Ureter (tissue), 1 donor: ENCODE results near the gene LEMD2. TPM values are rescaled to one million over a fixed set of nuclear protein-coding genes. Genes with fewer than 3 reads are reported as not detected.

ENCODE experiments used
- DNase-seq: peaks from one replicate; pipeline ENCODE4 v3.0.0-alpha.2; 2020; ENCODE audit warnings: low spot score
- total RNA-seq: library from RNA; stranded (reverse); gene quantifications from one replicate; pipeline ENCODE4 v1.2.4, GENCODE V29; 2023
- donor health status: DM: yes; HTN: yes; CAD: no.

Gene LEMD2
- total RNA-seq, 1 donor from 2014 or later = 71.0 TPM

DNA sequence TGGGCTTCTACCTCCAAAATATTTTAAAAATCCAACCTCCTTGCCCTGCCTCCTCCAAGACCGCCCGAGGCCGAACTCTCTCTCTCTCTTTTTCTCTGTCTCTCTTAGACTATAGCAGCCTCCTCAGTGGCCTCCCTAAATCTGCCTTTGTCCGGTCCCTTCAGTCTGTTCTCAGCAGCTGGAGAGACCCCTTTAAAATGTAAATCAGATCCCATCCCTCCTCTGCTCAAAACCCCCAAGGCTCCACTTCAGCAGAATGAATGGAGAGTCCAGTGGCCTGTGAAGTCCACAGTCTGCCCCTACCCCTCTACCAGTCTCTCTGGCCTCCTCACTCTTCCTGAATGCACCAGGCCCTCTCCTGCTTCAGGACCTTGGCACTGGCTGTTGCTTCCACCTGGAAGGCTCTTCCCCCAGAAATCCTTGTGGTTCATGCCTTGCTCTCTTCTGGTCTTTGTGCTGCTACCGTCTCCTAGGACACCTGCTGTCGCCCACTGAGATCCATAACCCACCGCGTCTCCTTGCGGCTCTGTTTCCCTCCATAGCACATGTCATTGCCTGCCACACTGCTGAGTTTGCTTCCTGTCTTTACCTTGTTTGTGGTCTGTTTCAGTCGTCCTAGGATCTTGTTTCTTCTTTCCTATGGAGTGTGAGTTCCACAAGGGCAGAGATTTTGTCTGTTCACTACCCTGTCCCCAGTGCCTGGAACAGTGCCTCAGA lies 8.9 kb upstream of the LEMD2 start:
- no peak for DNase-seq

DNA sequence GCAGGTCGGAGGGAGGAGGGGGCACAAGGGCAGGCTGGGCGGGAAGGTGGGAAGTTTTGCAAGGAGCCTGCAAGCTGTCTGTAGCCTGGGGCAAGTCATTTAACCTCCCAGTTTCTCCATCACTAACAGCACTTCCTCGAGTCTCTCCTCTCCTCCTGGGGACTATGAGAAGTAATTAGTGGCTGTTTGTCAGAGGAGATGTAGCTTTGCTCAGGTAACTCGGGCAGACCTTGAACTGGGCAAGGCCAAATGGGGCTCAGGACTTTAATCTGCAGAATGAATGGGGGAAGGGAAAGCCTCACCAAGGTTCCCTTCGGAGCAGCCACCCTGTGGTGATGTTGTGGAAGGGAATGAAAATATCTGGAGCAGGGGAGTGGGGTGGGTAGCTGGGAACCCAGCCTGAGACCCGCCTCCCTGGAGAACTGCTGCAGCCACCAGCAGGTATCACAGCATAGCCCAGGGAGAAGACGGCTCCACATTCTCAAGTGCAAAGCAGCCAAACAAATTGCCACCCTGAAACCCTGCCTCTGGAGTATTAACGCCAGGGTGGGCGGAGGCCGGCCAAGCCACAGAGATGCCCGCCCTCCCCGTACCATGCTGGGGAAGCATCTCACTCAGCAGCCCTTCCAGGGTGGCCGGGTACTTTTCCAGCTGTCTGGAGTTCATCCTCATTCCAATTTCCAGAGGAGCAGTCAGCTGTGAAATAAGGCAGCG lies 6.1 kb upstream of the LEMD2 start:
- DNase-seq = no peak

DNA sequence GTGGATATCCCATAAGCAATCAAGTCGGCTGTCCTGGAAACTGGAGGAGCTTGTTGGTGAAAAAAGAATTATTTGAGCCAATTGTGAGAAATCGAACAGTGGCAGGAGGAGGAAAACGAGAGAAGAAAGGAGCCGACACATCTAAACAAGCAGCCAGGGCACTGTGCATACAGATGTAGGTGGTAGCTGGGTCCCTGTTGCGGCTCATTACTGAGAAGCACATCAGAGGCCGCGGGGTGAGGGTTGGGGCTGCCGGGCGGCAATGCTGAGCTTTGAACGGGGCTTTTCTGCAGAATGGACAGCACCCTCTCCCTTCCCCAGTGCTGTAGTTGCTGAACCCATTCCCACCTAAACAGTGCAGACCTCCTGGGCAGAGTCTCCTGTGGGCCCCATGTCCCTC lies 4.1 kb upstream of the LEMD2 start:
- no peak for DNase-seq

DNA sequence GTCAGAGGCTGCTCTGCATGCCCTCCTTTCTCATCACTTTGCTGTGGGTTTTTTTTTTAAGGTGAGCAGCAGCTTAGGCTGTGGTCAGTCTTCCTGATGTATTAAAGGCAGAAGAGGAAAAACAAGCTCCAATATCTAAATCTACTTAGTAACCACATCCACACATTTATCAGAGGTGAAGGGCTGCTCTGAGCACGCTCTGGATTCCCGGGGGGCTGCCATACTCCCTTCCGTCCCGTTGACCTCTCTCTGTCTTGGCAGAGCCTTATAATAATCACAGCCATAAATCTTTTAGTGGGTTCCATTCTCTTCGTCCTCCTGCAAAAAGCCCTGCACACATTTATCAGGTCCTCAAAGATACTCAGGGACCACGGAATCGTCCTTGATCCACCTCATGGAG lies 2.7 kb upstream of the LEMD2 start:
- DNase-seq = no peak

DNA sequence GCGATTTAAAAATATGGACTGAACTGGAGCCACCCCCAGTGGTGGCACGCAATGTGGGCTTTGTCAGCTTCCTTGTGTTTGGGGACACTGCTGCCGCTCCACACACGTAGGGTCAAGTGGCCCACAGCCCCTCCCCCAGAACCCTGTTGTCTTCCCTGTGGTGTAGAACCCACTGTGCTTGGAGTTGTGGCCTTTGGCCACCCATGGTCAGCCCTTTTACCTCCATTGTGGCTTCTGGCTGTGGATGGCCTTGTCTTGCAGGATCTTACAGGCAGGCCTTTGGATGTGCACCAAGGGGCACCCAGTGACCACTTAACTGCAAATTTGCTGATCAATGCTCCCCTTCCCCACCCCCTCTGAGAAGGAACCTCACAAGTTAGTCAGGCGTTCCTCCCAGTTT lies 2.0 kb upstream of the LEMD2 start:
- no peak for DNase-seq

DNA sequence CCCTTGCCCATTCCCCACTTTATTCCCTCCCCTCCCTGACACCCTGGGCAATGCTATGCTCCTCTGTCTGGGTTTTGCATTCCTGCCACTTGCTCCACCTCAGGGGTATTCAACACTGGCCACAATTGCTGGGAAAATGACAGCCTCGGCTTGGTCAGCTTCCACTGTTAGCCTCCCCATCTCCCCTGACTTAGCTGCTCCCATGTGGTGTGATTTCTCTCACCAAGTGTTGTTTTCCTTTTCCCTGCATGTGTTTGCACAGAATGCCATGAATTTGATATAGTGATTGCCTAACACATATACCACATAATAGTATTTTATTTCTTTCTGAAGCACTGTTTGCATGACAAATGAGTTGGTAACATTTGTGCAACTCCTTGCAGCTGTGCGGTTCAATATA lies 1.4 kb upstream of the LEMD2 start:
- DNase-seq = no peak

DNA sequence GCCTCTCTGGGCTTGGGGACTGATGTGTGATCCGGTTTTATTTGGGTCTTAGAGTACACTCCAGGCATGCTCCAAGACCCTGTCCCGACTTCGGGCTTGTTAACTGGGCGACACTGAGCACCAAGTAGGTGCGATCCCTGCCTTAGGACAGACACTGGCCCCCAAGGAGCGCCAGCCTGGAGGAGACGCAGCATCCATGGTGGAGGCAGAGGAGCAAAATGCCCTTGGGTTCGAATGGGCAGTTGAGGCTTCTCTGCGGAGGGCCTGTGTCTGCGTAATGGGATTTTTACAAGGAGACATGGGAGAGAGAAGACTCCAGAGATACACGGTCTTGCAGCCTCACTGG lies 593 bp upstream of the LEMD2 start:
- DNase-seq = no peak

DNA sequence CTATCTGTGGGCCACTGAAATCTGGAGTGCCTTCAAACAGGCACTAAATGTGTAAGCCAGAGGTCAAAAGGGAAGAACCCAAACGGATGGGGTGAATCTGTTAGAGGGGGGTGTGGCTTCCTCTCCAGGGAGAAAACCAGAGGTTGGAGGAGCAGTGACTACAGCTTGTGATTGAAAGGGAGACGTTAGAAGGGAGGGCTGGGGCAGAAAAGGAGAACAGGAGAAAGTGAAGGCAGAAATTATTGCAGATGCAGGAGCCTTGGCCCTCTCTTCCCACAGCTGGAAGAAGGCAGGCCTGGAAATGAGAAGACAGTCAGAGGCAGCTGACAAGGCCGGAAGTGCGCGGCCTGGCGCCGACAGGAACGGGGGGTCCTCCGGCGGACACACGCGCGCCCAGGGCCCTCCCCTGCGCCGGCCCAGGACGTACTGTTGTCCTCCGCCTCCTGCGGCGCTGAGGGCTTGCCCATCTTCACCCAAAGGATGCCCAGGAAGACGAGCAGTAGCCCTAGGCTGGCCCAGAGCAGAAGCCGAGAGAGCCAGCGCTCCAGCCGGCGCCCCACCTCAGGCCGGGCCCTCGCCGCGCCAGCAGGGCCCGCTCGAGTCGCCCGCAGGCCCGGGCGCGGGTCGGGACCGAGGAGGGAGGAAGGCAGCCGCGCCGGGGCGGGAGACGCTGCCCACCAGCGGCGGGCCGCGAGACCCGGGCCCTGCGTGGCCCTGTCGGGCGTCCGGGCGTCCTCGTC lies 806 bp downstream of the LEMD2 start:
- peak; percentile 79 for DNase-seq

DNA sequence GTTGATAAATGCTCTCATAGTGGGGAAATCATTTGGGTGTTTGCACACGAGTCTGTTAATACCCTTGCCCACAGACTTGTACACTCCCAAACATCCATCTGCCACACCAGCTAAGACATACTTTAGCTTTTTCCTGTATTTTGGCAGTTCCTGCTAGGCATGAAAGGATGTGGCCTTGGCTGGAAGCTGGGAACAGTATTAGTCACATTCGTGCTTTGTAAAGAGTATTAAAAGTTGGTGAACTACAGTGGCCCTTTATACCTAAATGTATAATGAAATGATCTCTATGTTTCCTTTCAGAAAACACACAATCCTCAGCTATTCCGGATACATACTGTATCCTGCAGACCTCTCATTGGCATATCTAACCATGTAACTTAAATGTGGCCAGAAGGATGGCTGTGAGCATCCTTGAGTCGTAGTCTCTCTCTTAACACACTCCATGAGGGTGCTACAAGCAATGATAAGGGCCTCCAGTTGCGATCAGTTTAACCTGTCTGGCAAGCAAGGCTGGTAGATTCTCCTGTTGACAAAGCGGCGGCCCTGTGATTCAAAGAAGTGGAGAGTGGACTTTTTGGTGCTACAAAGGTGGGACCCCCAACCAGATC lies 1.5 kb downstream of the LEMD2 start:
- DNase-seq = no peak

DNA sequence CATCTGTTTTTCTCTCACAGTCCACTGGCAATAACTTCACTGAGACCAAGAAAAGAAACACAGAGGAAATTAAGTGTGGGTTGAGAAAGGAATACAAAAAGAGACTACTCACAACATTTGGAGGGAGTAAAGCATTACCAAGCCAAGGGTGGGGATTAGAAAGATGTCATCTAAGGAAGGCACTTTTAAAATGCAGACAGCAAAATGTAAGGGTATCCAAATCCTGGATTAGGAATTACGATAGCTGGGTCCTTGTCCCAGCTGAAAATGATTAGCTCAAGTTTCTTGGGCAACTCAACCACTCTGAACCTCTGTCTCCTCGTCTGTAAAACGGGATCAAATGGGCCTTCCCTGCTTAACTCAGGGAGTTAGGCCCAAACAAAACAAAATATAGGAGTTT lies 2.2 kb downstream of the LEMD2 start:
- no peak for DNase-seq

DNA sequence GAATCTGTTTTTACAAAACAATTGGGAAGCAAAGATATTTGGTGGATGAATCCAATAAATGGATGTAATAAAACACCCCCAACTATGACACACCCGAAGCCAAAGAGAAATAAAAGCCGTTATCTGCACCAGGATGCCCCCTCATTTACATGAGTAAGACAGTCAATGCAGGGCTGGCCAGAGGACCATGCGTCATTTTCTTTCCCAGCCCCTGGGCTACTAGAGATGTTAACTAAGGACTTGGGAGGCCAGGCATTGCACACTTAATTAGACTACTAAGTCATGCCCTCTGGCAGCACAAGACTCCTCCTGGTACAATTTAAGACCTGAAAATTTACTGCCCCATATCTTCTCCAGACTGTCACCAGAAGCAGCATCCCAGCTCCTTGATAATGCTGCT lies 3.2 kb downstream of the LEMD2 start:
- DNase-seq = no peak

DNA sequence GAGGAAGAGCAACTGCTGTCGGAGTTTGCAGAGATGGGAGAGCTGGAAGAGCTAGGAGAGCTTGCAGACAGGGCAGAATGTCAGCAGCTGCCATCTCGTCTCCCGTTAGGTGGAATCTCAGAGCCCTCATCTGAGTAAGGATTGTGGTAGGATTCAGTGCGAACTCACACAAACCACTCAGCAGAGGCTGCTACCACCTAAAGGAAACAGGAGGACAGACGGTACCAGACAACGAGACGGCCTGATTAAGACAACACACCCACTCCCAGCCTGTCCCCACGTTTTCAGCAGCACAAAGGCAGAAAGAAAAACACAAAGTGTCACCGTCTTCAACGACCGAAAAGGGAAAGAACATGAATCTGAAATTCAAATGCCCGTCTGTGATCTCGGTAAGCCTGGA lies 4.1 kb downstream of the LEMD2 start:
- DNase-seq = no peak

DNA sequence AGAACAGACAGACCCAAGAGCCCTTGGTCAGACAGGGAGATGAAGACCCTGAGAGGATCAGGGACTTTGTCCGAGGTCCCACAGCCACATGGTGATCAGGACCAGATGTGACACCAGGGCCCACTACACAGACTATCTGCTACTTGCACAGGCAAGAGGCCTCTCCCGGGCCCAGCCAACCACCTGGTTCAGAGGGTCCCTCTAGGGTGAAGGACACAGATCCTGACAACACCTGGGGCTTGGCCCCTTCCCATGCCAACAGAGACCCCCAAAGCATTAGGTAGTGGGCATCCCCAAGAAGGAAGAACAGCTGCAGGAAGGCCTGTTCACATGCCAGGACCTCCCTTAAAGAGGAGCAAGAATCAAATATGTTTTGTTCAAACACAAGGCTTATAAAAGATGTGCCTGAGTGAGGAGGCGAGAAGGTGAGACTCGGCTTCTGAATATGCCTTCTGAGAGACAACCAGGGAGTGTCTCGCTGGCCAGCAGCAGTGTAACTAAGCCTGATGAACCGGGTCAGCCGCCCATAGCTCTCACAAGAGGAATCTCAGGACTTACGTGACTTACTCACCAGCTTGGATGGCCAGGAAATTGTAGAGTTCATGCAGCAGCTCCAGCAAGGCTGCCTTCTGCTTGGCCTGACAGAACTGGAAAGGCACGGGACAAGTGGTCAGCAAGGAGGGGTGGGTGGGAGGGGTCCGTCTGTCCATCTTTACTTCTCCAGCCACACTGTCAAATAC lies 5.0 kb downstream of the LEMD2 start:
- DNase-seq = no peak

DNA sequence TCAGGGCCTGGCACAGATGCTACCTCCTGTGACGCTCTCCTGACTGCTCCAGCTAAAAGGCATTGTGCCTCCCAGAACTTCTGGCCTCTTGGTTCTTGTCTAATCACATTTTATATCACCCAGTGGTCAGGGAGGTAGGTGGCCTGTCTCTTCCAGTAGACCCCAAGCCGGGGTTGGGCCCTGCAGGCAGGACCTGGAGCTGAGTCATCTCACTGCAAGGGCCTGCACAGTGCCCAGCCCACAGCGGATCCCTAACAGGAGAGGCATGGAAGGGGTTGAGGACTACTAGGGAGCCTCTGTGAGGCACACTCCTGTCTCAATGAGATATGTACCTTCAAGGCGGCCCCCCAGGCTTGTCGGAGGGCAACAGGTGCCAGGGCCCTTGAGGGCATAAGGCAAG lies 6.4 kb downstream of the LEMD2 start:
- DNase-seq = no peak

DNA sequence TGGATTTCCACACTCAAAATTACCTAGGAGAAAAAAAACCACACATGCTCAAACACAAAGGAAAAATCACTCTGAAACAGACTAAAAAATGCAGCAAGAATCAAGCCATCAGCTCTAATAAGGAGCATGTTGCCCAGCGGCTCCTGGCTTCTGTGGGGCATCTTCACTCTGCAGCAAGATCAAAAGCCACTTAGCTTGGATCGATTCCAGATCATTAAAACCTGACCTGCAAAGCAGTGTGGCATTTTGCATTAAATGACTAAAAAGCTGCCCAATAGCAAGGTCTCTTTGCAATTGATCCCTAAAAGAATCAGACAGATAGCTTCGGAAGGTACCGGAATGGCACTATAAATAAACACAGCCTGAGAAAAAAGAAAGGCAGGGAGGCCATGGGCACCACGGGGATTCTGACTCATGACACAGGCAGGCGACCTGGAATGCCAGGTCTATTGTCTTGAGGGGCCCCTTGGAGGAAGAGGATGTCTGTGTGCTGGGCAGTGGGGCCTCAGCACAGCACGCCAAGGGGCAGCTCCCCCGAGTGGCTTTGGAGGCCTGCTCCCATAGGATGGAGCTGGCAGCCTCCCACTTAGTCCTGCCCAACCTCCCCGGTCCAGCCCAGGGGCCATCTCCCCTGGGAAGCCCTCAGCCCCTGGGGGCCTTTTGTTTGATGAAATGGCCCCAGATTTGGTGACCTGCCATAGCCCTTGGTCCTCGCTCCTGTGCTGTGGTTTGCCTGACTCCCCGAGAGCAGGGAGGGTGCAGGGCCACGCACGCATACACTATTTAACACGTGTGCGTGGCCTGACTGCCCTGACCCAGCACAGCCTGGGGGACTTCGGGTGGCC lies 7.6 kb downstream of the LEMD2 start:
- no peak for DNase-seq

DNA sequence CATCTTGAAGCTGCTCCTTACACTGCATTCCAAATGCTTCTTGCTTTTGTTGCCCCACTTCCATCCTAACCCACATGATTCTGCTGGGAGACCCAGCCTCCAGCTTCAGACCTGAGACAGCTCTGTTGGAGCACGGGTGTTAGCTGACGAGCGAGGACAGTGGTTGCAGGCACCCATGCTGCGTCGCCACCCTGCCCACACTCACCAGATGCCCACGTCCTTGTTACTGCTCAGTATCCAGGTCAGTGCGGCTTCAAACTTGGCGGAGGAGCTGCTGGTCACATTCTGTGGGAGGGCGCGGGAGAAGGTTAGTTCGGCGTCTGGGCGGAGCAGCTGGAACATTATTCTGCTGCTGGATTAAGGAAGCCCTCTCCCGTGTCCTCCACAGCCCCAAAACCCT lies 9.0 kb downstream of the LEMD2 start:
- DNase-seq = no peak

DNA sequence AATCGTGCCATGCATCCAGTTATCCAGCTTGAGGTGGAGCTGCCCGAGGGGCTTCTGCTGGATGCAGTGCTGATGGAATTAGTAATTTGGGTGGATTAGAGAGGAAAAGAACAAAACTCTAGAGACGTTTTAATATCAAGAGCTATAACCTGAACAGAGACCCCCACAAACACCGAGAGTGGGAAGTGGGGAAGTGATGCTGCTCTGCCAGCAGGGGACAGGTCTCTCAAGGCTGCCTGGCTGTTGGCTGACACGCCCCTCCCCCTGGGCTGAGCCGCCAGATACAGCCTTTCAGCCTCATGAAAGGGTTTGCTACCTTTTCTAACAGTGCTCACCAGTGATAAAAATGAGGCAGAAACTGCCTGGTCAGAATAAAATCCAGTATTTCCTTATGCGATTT lies 9.6 kb downstream of the LEMD2 start:
- no peak for DNase-seq

DNA sequence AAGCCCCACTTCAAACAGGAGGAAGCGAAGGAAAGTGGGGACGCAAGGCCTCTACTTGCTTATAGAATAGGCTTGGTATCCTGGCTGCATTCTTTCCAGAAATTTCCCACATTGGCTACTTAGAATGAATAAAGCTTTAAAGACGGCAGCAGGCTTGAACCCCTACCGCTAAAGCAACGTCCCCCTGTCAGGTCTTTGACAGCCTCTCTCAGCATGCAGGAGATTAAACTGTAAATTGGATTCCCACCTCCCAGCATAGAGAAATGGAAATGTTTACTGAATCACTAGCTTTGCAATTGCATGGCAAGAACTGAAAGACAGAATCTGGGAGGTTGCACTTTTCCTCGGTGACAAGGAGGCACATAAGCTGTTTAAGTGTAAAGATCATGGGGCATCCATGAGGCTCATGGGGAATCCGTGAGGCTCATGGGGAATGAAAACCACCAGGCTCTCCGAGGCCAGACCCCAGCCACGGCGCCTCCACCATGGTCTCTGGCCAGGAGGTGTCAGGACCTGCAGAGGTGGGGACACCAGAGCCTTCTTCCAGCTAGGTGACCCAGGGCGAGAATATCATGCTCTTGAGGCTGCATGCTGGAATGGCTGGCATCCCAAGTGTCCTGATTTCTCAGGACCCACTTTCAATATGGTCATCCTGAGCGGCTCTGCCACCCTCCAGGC lies 10.3 kb downstream of the LEMD2 start:
- no peak for DNase-seq

DNA sequence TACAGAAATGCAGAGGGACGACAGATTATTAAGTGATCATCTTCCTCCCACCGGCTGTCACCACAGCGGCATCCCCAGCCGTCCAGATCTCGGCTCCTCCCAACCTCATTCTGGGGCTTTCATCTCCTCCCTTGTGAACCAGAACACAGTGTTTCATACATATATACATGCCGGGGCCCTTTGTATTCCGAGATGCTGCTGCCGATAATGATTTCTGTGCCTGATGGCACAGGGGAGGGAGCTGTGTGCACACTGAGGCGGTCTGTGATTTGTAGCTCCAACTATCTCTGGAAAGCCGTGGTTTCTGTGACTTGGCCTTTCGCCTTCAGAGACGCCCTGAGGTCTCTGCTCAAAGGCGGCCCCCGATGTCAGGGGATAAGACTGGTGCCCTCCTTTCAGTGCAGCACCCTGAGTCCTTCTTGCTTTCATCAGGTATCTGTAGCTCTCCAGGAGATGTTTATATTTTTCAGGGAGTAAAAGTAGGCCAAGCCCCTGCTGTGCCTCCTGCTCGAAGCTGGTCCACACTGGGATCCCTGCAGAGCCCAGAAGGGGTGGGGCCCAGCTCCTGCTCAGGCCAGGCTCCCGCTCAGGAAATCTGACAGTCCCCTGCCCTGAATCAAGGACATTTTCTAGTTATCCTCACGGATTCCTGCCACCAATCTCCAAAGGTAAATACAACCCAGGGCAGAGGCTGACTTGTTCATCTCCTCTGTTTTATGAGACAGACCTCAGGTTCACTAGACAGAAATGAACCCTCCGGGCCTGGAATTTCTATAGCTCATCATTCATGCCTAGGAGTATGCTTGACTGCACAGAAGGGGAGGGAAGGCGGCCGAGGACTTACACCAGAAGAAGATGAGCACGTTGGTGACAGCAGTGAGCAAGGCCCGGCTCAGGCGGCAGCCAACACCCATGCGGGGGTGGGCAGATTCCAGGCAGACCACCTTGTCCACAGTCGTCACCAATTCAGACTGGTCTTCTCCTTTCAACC lies 11.2 kb downstream of the LEMD2 start:
- no peak for DNase-seq
